Glutamatergic neuron (in vitro differentiated cells): ENCODE results near the gene PCDHB15. TPM values are rescaled to one million over a fixed set of nuclear protein-coding genes. Genes with fewer than 3 reads are reported as not detected.
"Not testable (repeated sequence)": the region's sequence is repeated elsewhere in the genome, so short reads cannot be mapped to it uniquely, and the experiment has no call there.

Experiments
- DNase-seq: peaks from one replicate; pipeline ENCODE4 v3.0.0; 2022
- H3K27ac Mint-ChIP-seq: one replicate; pipeline ENCODE4 v1.8.0; 2020; ENCODE audit warnings: mild to moderate bottlenecking, mixed read lengths, inconsistent platforms; ENCODE audit not compliant: unreplicated experiment
- H3K27me3 Mint-ChIP-seq: one replicate; pipeline ENCODE4 v1.8.0; 2020; ENCODE audit warnings: mild to moderate bottlenecking, moderate library complexity, mixed read lengths, inconsistent platforms; ENCODE audit not compliant: unreplicated experiment
- H3K36me3 Mint-ChIP-seq: one replicate; pipeline ENCODE4 v1.8.0; 2020; ENCODE audit warnings: mild to moderate bottlenecking, mixed read lengths, inconsistent platforms; ENCODE audit not compliant: unreplicated experiment
- H3K4me1 Mint-ChIP-seq: one replicate; pipeline ENCODE4 v1.8.0; 2020; ENCODE audit warnings: mild to moderate bottlenecking, low read depth, mixed read lengths, inconsistent platforms; ENCODE audit not compliant: unreplicated experiment
- H3K4me3 Mint-ChIP-seq: one replicate; pipeline ENCODE4 v1.8.0; 2020; ENCODE audit warnings: mild to moderate bottlenecking, mixed read lengths, inconsistent platforms; ENCODE audit not compliant: unreplicated experiment
- H3K9me3 Mint-ChIP-seq: one replicate; pipeline ENCODE4 v1.8.0; 2020; ENCODE audit warnings: mild to moderate bottlenecking, moderate library complexity, mixed read lengths, inconsistent platforms; ENCODE audit not compliant: unreplicated experiment
- CTCF ChIP-seq: fragments of 200-600 bp; sonication (generic); IDR thresholded peaks from one replicate; pipeline ENCODE4 v1.5.0; 2021; ENCODE audit not compliant: partially characterized antibody, unreplicated experiment
- long read RNA-seq: library from polyadenylated mRNA; unstranded; transcript quantifications from one replicate; pipeline ENCODE4 v2.0.0, GENCODE V29; 2020; ENCODE audit not compliant: unreplicated experiment
- total RNA-seq: library from RNA; stranded (reverse); fragmentation: NEBNext Ultra II Directional; extraction: Animal tissue kit (Norgen Biotek cat#: 25700); gene quantifications from one replicate; pipeline ENCODE4 v1.2.1, GENCODE V29; 2021; ENCODE audit not compliant: unreplicated experiment

The PCDHB15 gene
- total RNA-seq, result 29.5 TPM
- long read RNA-seq, full-length matches to known transcripts, result 10 of 12 reads
- long read RNA-seq, partial matches to known transcripts, result 0 of 12 reads
- long read RNA-seq, other reads (novel, unspliced or antisense), result 2 of 12 reads

- Mint-ChIP-seq H3K9me3 (peaks cover 36% of the 10 kb centered on the region), H3K4me3 (peak within 1 kb of the TSS; percentile 86), H3K36me3 (peaks cover 69% of the 10 kb centered on the region), H3K27ac (peak within 1 kb of the TSS; percentile 94), H3K27me3 (peaks cover 14% of the 10 kb centered on the region), H3K4me1 (no peaks in the 10 kb centered on the region)
- DNase-seq, result peak; percentile 76
- peak; percentile 49 for TF ChIP-seq CTCF
Observed at GRCh38 chr5:141245250-141245717, at the start of gene PCDHB15. PCDHB15 (plus strand) TSS chr5:141245395; CDS start chr5:141245579, 184 bp downstream.

- no peak for TF ChIP-seq CTCF
- no peak overlapping the region for H3K4me3 Mint-ChIP-seq
- H3K27ac Mint-ChIP-seq, result no peak overlapping the region
- H3K36me3 Mint-ChIP-seq, result peaks cover 67% of the 10 kb centered on the region
- no peak for DNase-seq
- peaks cover 8% of the 10 kb centered on the region for H3K27me3 Mint-ChIP-seq
- peaks cover 29% of the 10 kb centered on the region for H3K9me3 Mint-ChIP-seq
- H3K4me1 Mint-ChIP-seq, result no peaks in the 10 kb centered on the region
Observed at GRCh38 chr5:141196363-141196762, 48.8 kb upstream of the PCDHB15 start.

- Mint-ChIP-seq H3K36me3 (peaks cover 50% of the 10 kb centered on the region), H3K4me1 (no peaks in the 10 kb centered on the region), H3K4me3 (peak within 1 kb of the TSS; percentile 78), H3K27ac (peak within 1 kb of the TSS; percentile 57), H3K9me3 (peaks cover 17% of the 10 kb centered on the region), H3K27me3 (peaks cover 3% of the 10 kb centered on the region)
- peak; percentile 23 for TF ChIP-seq CTCF
- DNase-seq, result no peak
Observed at GRCh38 chr5:141199359-141200235, 45.6 kb upstream of the PCDHB15 start, which contains the start of gene PCDHB11. PCDHB11 (plus strand) TSS chr5:141199627; CDS start chr5:141199775, 148 bp downstream.

- DNase-seq, H3K4me3 Mint-ChIP-seq, H3K27ac Mint-ChIP-seq, H3K27me3 Mint-ChIP-seq, H3K4me1 Mint-ChIP-seq: not testable (repeated sequence)
- peaks cover 17% of the 10 kb centered on the region for H3K9me3 Mint-ChIP-seq
- peaks cover 42% of the 10 kb centered on the region for H3K36me3 Mint-ChIP-seq
Observed at GRCh38 chr5:141201126-141201525, 44.1 kb upstream of the PCDHB15 start.

GRCh38 chr5:141201646-141202045, 43.5 kb upstream of the PCDHB15 start:
- H3K4me1 Mint-ChIP-seq, H3K27ac Mint-ChIP-seq, H3K4me3 Mint-ChIP-seq, H3K27me3 Mint-ChIP-seq, DNase-seq: not testable (repeated sequence)
- Mint-ChIP-seq H3K9me3 (peaks cover 13% of the 10 kb centered on the region), H3K36me3 (peaks cover 37% of the 10 kb centered on the region)
